AG09319 (cell line): ENCODE results near the gene CDCA3.

Source experiments
- DNase-seq: peaks from one replicate; pipeline ENCODE4 v3.0.0-alpha.2; 2010; ENCODE audit warnings: low read depth; ENCODE audit errors: extremely low read depth
- CTCF ChIP-seq: IDR thresholded peaks from 2 replicates; pipeline ENCODE4 v1.5.1; 2011; ENCODE audit warnings: low read depth, mild to moderate bottlenecking, inconsistent platforms, low read length, moderate library complexity

CDCA3 gene

GRCh38 chr12:6810758-6811157 lies 40.3 kb downstream of the CDCA3 start:
- no peak for DNase-seq
- TF ChIP-seq CTCF: no peak

GRCh38 chr12:6809056-6809455 lies 42.0 kb downstream of the CDCA3 start:
- no peak for DNase-seq
- no peak for TF ChIP-seq CTCF

- DNase-seq: no peak
- no peak for TF ChIP-seq CTCF
Observed at GRCh38 chr12:6807170-6807569, 43.9 kb downstream of the CDCA3 start.

- no peak for DNase-seq
- TF ChIP-seq CTCF: no peak
Observed at GRCh38 chr12:6799147-6799546, 51.9 kb downstream of the CDCA3 start.
